ENCODE results near the gene CARD18. TPM values are rescaled to one million over a fixed set of nuclear protein-coding genes. Genes with fewer than 3 reads are reported as not detected.

The CARD18 gene
- total and polyA plus RNA-seq, 8 donors: not detected

- Histone ChIP-seq H3K4me1 (no peaks in the 10 kb centered on the region), H3K9me3 (peaks cover 0 to 10% of the 10 kb centered on the region in 2 donors), H3K36me3 (no peaks in the 10 kb centered on the region), H3K4me3 (no peak overlapping the region), H3K27me3 (no peaks in the 10 kb centered on the region), H3K27ac (no peak overlapping the region)
- intact Hi-C loops (cut with DNase I): no loop called here
- no peak for ATAC-seq
- TF ChIP-seq CTCF (IDR thresholded peaks at IDR 0.05): no peak
- no peak for DNase-seq
Observed at GRCh38 chr11:105130189-105130813, 9.3 kb downstream of the CARD18 start.

- intact Hi-C loops (cut with DNase I): no loop called here
- ATAC-seq: no peak
- Histone ChIP-seq H3K27ac (no peak overlapping the region), H3K36me3 (no peaks in the 10 kb centered on the region), H3K9me3 (peaks cover 0 to 2% of the 10 kb centered on the region in 2 donors), H3K4me1 (no peaks in the 10 kb centered on the region), H3K4me3 (no peak overlapping the region), H3K27me3 (no peaks in the 10 kb centered on the region)
- no peak for TF ChIP-seq CTCF (IDR thresholded peaks at IDR 0.05)
- no peak for DNase-seq
Observed at GRCh38 chr11:105124756-105125155, 14.8 kb downstream of the CARD18 start.

GRCh38 chr11:105111145-105111944 is 28.2 kb downstream of the CARD18 start:
- Histone ChIP-seq H3K4me3 (no peak overlapping the region), H3K27ac (no peak overlapping the region), H3K4me1 (peaks cover 6 to 20% of the 10 kb centered on the region in 2 donors), H3K36me3 (no peaks in the 10 kb centered on the region), H3K27me3 (no peaks in the 10 kb centered on the region), H3K9me3 (no peaks in the 10 kb centered on the region)
- DNase-seq (peak in 1 of 4 donors; percentile 17), ATAC-seq (no peak)
- intact Hi-C loops (cut with DNase I): no loop called here
- TF ChIP-seq CTCF (IDR thresholded peaks at IDR 0.05): no peak

- no peaks in the 10 kb centered on the region for H3K36me3 ChIP-seq
- H3K27ac ChIP-seq: peak overlapping the region in 1 of 2 donors; percentile 65
- no peaks in the 10 kb centered on the region for H3K27me3 ChIP-seq
- ATAC-seq: no peak
- peaks cover 6 to 20% of the 10 kb centered on the region in 2 donors for H3K4me1 ChIP-seq
- H3K4me3 ChIP-seq: no peak overlapping the region
- intact Hi-C loops (cut with DNase I): no loop called here
- no peak for TF ChIP-seq CTCF (IDR thresholded peaks at IDR 0.05)
- no peak for DNase-seq
- no peaks in the 10 kb centered on the region for H3K9me3 ChIP-seq
Observed at GRCh38 chr11:105110688-105111030, 28.9 kb downstream of the CARD18 start.

Data from left lung (tissue), 10 donors.